ENCODE results near the gene MMP24OS. TPM values are rescaled to one million over a fixed set of nuclear protein-coding genes. Genes with fewer than 3 reads are reported as not detected.

Gene MMP24OS
- total RNA-seq, 1 donor from 2014 or later, result 5.0 TPM

- H3K36me3 ChIP-seq (ENCODE audit: control insufficient read depth, insufficient read depth, low read length), result peaks cover 5% of the 10 kb centered on the region
- TF ChIP-seq, protein P1, sequence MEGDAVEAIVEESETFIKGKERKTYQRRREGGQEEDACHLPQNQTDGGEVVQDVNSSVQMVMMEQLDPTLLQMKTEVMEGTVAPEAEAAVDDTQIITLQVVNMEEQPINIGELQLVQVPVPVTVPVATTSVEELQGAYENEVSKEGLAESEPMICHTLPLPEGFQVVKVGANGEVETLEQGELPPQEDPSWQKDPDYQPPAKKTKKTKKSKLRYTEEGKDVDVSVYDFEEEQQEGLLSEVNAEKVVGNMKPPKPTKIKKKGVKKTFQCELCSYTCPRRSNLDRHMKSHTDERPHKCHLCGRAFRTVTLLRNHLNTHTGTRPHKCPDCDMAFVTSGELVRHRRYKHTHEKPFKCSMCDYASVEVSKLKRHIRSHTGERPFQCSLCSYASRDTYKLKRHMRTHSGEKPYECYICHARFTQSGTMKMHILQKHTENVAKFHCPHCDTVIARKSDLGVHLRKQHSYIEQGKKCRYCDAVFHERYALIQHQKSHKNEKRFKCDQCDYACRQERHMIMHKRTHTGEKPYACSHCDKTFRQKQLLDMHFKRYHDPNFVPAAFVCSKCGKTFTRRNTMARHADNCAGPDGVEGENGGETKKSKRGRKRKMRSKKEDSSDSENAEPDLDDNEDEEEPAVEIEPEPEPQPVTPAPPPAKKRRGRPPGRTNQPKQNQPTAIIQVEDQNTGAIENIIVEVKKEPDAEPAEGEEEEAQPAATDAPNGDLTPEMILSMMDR (IDR thresholded peaks at IDR 0.05; ENCODE audit: insufficient read depth, low read length, severe bottlenecking), result no peak
- FAIRE-seq, result peak; percentile 7
- H3K27me3 ChIP-seq (ENCODE audit: control insufficient read depth, insufficient read depth, low read length), result no peaks in the 10 kb centered on the region
- H3K4me3 ChIP-seq (ENCODE audit: low read depth, low read length), result no peak overlapping the region
- peak; percentile 77 for DNase-seq (ENCODE audit: low read depth)
These were observed 7.8 kb upstream of the MMP24OS start for GRCh38 chr20:35285806-35286076.

DNA sequence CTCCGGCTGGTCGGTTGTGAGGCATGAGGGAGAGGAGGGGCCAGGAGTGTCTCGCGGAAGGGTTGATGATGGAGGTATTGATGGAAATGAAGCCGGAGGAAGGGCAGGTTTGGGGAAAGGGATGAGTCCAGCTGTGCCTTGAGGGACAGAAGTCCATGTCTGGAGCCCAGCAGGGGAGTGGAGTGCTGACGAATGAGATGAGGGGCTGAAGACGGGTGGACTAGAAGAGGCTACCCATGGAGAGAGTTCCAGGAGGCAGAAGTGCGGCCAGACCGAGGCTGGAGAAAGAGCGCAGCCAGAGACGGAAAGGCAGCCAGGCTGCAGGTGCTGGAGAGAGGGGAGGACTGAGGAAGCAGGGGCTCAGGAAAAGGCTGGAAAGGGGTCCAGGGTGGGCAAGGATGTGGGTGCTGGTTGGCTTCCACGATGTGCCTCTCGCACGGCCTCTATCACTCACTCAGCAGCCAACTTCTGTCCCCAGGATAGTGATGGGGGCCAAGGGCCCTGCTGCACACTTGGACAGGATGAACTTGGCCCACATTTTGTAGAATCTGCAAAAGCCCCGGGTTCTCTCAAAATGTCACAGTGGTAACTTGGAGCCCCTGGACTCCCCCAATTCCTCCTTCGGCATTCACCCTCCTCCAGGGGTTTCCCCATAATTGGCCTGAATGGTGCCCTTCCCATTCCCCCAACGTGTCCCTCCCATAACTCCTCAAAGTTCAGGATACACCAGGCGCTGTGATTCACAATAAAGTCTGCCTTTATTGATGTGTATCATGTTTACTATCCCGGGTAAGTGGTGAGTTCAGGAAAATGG lies 7.3 kb upstream of the MMP24OS start:
- H3K4me3 ChIP-seq (ENCODE audit: low read depth, low read length), result peak overlapping the region; percentile 90
- no peak for FAIRE-seq
- peaks cover 10% of the 10 kb centered on the region for H3K36me3 ChIP-seq (ENCODE audit: control insufficient read depth, insufficient read depth, low read length)
- TF ChIP-seq, protein P1 (IDR thresholded peaks at IDR 0.05; ENCODE audit: insufficient read depth, low read length, severe bottlenecking), result no peak
- DNase-seq (ENCODE audit: low read depth), result no peak
- H3K27me3 ChIP-seq (ENCODE audit: control insufficient read depth, insufficient read depth, low read length), result no peaks in the 10 kb centered on the region

DNA sequence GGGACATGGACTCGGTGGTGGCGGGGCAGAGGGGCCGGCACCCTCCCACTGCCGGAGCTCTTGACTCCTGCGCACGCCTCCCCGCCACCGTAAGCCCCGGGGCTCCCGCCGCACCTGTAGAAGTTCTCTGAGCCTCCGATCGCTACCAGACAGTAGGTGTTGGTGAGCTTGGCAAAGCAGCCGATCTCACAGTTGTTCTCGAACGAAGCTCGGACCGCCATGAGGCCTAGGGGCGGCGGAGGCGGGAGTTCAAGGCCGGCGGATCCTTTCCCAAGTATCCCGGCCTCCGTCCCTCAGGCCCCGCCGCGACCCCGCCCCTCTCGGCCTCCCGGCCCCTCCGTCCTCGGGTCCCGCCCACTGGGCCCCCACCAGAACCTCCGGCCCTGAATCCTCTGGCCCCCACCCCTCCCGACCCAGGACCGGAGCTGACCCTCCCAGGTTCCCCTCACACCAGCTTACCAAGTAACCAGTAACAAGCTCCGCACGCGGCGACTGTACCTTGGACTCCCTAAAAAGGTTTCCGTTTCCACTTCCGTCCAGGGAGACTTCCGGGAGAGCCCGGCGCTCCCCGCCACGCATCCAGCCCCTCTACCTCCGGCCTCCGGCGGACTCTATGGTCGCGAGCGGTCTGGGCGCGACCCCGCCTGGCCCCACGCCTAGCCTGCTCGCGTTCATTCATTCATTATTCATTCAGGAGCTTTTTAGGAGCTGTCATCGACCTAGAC lies 6.5 kb upstream of the MMP24OS start, which contains the start of gene EIF6:
Gene EIF6, minus strand, starts transcription at position 506 of the 725 bp plus-strand sequence. Its CDS starts 285 bp downstream, at position 221.
- FAIRE-seq, result no peak

DNA sequence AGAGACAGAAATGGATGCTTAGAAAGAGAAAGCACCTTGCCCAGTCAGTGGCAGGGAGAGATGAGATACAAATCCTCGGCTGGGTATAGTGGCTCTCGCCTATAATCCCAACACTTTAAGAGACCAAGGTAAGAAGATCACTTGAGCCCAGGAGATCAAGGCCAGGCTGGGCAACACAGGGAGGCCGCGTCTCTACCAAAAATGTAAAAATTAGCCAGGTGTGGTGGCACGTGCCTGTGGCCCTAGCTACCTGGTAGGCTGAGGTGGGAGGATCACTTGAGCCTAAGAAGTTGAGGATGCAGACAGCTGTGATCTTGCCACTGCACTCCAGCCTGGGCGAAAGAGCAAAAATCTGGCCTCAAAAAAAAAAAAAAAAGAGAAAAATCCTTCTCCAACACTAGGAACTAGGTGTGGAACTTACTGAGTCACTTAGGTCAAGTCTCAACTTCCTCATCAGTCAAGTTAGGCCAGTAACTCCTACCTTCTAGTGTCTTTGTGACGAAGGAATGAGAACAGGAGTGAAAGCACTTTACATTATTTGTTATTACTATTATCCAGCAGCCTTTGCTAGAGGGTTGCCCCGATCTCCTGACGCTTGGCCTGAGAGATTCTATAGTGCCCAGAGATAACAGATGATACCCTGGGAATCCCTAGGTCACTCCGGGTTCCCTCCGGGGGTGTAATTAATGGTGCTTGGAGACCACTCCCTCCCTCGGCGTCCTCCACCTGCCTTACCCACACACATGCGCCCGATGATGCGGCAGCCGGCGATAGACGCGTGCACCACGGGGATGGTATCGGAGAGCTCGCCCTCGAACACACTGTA lies 5.7 kb upstream of the MMP24OS start:
- Histone ChIP-seq H3K36me3 (ENCODE audit: control insufficient read depth, insufficient read depth, low read length) (peaks cover 25% of the 10 kb centered on the region), H3K4me3 (ENCODE audit: low read depth, low read length) (peak overlapping the region; percentile 90), H3K27me3 (ENCODE audit: control insufficient read depth, insufficient read depth, low read length) (no peaks in the 10 kb centered on the region)
- DNase-seq (ENCODE audit: low read depth), result peak; percentile 75
- TF ChIP-seq, protein P1 (IDR thresholded peaks at IDR 0.05; ENCODE audit: insufficient read depth, low read length, severe bottlenecking), result no peak
- FAIRE-seq, result no peak

More for the DNA sequence above, 6.5 kb upstream of the MMP24OS start, which contains the start of gene EIF6:
- peak; percentile 67 for DNase-seq (ENCODE audit: low read depth)
- Histone ChIP-seq H3K36me3 (ENCODE audit: control insufficient read depth, insufficient read depth, low read length) (peaks cover 18% of the 10 kb centered on the region), H3K4me3 (ENCODE audit: low read depth, low read length) (peak within 1 kb of the TSS; percentile 90), H3K27me3 (ENCODE audit: control insufficient read depth, insufficient read depth, low read length) (no peaks in the 10 kb centered on the region)
- TF ChIP-seq, protein P1 (IDR thresholded peaks at IDR 0.05; ENCODE audit: insufficient read depth, low read length, severe bottlenecking), result no peak

GRCh38 chr20:35281506-35282101 lies 3.7 kb upstream of the MMP24OS start:
- FAIRE-seq (no peak), DNase-seq (ENCODE audit: low read depth) (no peak)
- Histone ChIP-seq H3K36me3 (ENCODE audit: control insufficient read depth, insufficient read depth, low read length) (peaks cover 27% of the 10 kb centered on the region), H3K4me3 (ENCODE audit: low read depth, low read length) (no peak overlapping the region), H3K27me3 (ENCODE audit: control insufficient read depth, insufficient read depth, low read length) (no peaks in the 10 kb centered on the region)
- TF ChIP-seq, protein P1 (IDR thresholded peaks at IDR 0.05; ENCODE audit: insufficient read depth, low read length, severe bottlenecking), result no peak
